ENCODE results near the gene ARCN1.
"Not testable (repeated sequence)": the region's sequence is repeated elsewhere in the genome, so short reads cannot be mapped to it uniquely, and the experiment has no call there.

ARCN1 gene

DNA sequence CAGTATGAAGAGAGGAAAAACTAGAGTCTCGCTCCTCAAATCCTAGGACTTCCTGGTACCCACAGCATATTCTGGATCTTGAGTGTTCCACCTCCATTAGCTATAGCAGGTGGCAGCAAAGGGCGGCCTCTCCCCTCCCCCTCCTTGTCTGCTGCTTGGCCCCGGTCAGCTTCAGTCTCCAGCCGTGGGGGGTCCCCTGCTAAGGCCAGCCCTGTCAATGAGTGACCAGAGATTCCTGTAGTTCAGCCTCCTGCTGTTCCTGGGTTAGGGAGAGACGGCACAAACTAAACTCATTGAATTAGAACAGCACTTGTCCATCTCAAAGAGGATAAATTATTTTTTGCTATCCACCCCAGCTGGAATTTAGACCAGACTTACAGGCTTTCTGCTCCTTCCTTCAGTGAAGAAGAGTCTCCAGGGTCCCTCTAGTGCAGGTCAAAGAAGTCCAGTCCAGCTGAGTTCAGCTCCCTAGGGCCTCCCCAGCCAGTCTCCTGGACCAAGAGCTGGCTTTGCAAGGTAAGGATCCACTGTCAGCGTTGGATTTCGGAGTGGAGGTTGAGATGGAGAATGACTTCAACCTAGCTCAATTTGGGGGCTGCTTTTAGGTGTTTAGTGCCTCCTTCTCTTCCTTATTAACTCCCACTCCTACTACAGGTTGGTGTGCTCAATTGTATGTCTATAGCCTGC, 34.1 kb downstream of the ARCN1 start:
- FAIRE-seq: no peak

DNA sequence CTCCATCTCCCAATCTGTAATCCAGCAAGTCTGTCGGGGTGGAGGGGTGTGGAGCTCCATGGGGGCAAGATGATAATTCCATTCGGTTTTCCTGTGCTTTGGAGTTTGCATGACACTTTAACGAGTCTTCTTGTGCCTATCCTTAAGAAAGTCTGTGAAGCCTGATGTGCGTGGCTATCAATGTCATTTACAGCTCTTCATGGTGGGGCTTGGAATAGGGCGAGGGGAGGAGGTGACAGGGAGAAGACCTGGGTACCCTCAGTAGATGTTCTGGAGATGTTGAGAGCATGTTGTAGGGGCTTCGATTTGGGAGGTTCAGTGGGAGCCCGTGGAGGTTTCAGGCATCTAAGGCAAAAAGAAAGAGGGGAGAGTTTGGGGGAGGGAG, 34.6 kb downstream of the ARCN1 start:
- no peak for FAIRE-seq

DNA sequence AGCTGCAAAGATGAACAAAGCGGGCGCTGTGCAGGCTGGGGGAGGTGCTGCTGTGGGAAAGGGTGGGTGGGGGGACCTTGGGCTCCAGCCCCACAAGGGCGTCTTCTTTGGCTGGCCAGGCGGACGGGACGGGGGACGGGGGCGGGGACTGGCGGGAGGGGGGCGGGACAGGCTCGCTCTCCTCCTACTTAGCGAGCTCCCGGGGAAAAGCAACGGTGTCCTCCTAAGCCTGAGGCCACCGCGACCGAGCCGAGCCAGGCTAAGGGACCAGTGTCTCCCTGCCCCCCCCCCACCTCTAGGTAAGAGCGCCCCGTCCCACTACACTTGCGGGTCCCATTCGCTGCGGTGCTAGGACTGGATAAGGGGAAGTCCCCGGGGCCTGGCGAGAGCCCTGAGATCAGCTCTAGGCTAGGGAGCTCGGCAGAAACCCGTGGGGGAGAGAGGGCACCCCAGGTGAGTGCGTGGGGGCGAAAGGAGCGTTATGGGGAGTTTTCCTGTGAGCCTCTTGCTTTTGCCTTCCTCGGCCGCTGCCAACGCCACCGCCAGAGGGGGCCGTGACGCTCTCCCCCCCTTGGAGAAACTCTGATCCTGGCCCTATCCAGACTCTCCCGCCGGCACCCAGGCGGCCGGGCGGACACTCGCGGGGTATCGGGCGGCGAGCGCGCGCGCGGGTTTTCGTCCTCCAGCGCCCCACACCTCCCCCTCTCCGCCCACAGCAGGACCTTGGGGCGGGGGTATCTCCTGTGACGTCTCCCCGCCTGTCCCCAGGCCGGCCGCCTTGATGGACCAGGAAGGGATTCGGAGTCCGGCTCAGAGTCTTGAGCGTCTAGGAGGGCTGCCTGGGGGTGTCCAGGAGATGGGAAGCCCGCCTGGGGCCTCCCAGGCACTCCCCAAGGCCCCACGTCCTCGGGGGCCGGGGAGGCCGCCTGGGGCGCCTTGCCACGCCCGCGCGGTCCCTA, 35.5 kb downstream of the ARCN1 start, which contains the start of gene PHLDB1:
Gene PHLDB1, plus strand, starts transcription at position 215 of the 959 bp plus-strand sequence. CDS start 6,222 bp downstream, outside the sequence.
- no peak for FAIRE-seq

DNA sequence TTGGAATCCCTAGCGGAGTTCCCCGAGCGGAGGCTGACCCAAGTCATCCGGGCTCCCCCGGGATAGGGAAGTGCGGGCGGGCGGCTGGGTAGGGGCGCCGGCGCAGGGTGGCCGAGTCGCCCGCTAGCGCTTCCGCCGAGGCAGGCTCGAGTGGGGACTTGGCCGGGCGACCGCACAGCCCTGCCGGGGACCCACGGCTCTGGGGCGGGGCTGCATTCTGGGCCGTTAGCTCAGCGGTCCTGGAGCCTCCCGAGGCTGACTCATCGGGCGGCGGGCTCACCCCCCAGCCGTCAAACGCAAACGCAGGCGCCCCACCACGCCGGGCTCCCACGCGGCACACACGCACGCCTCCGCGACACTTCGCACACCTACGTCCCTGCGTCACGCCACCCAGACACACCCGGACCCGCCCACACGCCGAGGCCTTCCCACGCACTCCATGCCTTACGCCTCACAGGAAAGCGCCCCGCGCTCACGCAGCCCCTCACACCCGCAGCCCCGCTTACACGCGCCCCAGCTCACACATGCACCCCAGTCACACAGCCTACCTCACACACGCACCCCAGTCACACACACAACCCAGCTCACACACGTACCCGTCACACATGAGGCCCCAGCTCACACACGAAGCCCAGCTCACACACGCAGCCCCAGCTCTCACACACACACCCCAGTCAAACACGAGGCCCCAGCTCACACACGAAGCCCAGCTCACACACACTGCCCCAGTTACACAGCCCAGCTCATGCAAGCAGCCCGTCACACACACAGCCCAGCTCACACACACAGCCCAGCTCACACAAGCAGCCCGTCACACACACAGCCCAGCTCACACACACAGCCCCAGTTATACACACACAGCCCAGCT, 36.4 kb downstream of the ARCN1 start:
- FAIRE-seq: no peak

DNA sequence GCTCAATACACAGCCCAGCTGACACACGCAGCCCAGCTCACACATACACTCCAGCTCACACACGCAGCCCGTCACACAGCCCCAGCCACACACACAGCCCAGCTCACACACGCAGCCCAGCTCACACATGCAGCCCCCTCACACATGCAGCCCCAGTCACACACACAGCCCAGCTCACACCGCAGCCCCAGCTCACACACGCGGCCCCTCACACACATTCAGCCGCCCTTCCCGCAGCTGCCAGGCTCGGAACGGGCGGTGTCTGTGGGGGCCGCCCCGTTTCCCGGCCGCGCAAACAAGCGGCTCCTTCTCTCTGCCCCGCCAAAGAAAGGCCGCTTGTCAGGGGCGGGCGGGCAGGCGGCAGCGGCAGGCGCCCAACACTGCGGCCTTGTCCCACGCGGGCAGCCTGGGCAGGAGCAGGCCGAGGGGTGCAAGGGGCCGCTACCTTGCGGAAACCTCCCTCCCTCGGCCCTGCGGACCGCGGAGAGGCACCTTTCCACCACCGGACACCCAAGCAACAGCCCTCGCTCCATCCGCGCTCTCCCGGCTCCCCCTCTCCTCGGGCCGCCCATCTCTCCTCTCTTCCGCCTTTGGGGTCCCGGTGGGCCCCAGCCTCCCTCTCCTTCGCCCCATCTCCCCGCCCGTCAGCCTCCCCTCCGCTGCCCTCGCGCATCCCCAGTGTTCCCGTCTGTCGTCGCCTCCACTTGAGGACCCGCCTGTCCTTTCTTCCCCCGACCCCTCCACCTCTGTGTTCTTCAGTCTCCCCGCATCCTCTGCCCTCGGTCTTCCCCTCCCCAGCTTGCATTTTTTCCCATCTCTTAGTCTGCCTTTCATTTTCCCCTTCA, 37.4 kb downstream of the ARCN1 start:
- no peak for FAIRE-seq

DNA sequence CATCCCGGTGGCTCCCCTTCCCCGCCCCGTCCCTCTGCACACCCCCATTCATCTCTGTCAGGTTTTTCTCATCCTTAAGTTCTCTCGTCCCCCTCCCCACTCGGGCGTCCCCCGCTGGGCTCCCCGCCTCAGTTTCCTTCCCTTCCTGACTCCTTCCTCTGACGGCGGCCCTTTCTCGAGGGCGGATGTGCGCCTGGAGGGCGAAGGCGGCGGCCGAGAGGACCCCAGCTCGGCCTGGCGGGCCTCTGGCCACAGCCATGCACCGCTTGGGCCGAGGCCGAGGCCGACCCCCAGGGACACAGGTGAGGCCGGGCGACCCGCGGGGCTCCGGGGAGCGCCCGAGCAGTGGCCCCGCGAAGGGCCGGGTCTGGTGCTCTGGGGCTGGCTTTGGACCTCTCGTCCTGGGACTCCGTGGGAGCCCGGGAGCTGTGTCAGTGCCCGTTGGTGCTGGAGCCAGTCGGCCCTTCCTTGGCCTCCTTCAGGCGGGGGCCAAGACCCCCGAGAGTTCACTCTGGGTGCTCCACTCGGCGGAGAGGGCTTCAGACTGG, 38.1 kb downstream of the ARCN1 start:
- FAIRE-seq: no peak

DNA sequence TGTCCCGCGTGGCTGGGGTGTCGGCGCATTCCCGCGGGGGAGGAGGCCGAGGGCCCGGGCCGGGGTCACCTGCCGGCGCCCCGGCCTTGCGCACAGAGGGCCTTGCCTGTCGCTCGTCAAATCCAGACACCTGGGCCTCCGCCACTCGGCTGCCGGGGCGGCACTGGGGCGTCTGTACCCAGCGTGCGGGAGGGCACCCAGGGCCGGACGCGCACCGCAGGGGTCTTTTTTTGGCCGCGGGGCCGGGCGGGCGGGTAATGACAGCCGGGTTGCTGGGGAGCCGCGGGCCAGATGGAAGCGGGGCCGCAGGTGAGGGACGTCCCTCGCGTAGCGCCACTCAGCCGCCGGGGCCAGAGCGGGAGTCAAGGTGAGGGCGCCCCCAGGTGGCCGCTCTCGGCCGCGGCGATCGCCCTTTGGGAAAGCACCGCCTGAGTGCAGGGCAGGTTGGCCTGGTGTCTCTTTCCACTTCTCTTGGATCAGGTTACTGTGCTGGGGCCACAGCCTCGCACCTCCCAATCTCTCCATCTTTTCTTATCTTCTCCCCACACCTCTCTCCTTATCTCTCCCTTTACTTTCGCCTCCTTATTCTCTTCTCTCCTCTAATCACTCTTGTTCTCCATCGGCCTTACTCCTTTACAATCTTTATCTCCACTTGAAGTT, 38.7 kb downstream of the ARCN1 start:
- no peak for FAIRE-seq

DNA sequence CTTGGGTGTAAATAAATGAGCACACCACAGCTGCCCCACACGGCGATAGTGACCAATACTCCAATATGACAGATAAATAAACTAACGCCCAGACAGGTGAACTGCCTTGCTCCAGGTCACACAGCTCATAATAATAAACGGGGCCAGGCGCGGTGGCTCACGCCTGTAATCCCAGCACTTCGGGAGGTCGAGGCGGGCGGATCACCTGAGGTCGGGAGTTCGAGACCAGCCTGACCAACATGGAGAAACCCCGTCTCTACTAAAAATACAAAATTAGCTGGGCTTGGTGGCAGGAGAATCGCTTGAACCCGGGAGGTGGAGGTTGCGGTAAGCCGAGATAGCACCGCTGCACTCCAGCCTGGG, 39.2 kb downstream of the ARCN1 start:
- FAIRE-seq: not testable (repeated sequence)

DNA sequence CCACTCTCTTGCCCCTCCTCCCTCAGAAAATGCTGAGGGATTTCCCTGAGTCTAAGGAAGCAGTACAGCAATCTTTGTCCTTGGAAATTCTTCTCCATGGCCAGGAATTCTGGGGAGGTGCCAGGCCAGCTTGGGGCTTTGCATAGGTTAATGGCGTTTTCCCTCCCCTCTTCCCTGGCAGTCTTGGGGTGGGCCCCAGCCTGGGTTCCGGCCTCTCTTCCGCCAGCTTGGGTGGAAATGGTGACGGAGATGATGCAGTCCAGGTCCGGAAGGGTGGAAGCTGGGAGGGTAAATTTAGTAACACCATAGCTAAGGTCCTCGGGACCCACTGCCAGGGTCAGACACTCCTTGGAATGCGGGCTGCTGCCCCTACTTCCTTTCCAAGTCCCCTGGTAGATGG, 40.2 kb downstream of the ARCN1 start:
- FAIRE-seq: no peak

DNA sequence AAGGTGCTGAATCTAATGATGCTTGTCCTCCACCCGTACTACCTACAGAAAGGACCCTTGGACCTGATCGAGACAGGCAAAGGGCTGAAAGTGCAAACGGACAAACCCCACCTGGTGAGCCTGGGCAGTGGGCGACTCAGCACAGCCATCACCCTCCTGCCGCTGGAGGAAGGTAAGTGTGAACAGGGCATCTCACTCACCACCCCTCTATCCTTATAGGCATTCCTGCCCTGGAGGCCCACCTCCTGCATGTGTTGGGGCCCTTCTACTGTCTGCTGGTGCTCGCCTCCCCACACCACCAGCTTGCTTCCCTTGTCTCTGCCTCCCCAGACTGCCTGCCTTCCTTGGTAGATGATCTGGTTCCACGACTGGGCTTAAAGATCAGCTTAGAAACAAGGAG, 42.3 kb downstream of the ARCN1 start:
- FAIRE-seq: no peak

DNA sequence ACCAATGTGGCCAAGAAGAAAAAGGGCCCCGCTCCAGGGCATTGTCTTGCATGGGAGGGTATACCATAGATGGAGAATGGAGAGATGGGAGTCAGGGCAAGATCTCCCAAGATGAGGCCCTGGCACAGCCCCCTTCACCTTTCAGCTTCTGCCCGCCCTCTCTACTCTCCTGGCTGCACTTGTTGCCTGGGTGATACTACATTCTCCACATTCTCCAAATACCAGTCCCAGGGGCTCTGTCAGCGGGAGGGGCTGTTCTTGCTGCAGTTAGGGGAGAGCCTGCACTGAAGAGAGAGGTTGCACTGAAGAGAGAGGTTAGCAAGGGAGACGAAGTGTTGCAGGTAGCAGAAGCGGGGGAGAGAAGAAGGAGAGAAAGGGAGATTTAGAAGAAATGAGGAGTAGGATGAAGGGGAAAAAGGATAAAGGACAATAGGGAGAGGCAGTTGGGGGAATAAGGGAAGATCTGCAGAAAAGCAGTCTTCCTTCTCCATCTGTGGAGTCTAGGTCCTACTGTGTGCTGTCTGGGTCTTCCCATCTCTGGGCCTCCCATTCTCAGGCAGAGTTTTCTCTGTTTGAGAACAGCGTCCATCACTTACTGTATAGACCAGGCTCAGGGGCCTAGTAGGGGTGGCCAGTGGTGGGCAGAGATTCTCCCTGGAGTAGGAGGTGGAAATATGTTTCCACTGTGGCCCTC, 43.2 kb downstream of the ARCN1 start:
- no peak for FAIRE-seq

DNA sequence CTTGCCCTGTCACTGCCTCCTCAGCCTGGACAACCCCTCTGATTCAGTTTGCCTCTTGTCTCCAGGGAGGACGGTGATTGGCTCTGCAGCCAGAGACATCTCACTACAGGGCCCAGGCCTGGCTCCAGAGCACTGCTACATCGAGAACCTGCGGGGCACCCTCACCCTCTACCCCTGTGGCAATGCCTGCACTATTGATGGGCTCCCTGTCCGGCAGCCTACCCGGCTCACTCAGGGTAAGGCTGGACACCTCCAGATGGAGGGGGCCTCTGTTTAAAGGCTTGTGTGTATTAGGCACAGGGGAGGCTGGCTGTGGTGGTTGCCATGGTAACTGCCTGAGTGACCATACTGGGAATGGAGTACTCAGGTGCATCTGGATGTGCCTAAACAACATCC, 43.8 kb downstream of the ARCN1 start:
- no peak for FAIRE-seq

DNA sequence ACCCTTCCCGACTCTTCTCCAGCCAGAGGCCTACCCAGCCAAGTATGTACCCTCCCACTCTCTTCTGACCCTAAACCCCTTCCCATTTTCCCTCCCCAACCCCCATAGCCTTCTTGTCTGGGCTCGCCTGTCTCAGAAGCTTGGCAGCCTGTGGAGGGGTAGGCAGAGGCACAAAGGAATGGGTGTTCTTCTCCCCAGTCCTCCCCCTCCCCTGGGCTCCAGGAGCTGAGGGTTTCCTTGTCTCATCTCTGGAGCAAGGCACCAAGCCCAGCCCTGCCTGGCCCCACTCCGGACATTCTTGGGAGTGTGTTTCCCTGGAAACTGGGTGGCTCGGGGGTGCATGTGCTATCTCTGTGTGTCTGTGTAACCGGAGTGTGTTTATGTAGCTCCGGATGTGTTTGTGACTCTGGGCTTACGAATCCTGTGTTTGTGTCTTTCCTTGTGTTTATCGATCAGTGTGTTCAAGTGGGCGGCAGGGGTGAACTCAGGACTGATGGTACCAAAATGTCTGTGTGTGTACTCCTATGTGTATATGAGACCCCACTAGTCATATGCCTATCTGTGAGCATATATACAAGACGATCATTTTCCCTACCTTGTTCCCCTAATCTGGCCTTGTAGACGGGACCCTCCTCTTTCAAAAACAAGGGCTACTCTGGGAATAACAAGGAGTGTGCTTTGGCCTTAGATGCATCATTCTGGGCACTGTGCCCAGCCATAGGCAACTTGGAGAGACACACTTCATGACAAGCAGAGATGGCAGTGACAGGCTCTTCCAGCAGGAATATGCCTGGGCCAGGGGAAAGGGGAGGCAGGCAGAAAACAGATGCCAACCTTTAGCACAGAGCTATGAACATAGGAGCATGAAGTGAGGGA, 46.1 kb downstream of the ARCN1 start:
- no peak for FAIRE-seq

DNA sequence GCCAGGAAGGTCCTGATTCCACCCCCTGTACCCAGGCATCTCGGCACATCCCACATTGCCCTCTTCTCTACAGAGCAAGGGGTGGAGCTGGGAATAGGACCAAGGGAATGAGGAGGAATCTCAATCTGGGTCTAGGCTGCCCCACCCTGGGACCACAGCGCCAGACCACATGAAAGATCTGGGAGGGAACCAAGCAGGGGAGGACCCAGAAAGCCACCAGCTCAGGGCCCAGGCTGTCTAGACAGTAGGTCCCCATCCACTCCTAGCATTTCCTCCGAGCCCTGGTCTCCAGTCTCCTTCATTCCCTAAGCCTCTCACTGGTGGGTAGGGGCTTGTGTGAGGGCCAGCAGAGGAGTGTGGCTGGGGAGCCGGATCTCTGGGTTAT, 46.8 kb downstream of the ARCN1 start:
- FAIRE-seq: no peak

DNA sequence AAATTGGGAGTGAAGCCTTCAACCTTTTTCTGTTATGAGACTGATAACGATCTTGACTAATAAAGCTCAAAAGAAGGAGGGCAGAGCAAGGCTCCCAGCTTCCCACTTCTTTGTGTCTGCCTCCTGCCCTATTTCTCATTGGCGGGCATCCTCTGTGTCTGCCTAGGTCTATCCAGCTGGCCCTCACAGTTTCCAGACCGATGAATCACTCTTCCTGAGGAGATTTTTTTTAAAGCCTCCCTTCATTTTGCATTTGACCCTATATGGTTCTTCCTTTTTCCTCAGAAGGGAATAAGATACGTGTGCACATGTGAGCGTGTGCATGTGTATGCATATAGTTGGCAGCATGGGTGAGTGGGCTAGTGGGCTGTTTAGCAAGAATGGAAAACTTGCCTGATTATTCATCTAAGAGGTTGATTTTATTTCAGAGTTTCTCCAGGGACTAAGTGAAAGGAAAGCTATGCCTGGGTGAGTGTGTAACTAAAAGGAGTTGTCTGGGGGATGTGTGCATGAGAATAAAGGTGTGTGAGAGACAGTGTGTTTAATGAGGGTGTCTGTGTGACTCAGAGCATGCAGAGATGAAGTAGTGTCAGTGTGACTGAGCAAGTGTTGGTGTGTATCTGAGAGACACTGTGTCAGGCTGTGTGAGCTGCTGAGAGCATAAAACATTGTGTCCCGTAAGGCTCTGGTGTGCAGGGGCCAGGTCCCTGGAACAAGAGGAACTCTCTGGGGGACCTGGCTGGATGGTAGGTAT, 47.4 kb downstream of the ARCN1 start:
- FAIRE-seq: no peak

DNA sequence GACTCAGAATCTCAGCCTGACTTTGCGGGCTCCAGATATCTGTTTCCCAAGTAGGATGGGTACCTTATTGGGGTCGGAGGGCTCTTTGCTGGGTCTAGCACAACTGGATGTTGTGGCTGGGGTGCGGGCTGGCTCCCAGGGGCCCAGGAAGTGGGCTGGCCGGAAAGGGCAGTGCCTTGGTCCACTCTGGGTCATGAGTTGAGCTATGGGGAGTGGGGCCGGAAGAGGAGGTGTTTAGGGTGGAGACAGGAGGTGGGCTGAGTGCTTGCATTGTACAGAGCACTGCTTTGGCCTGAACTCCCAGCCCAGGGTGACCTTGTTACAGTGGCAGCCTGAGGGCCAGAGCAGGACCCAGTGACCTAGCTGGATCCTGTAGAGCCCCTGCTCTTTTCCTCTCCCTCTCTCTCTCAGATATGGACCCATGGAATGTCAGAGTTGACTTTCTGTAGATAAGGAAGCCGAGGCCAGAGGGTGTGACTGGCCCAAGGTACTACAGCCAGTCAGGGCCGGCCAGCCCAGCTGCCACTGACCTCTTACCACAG, 48.4 kb downstream of the ARCN1 start:
- no peak for FAIRE-seq

DNA sequence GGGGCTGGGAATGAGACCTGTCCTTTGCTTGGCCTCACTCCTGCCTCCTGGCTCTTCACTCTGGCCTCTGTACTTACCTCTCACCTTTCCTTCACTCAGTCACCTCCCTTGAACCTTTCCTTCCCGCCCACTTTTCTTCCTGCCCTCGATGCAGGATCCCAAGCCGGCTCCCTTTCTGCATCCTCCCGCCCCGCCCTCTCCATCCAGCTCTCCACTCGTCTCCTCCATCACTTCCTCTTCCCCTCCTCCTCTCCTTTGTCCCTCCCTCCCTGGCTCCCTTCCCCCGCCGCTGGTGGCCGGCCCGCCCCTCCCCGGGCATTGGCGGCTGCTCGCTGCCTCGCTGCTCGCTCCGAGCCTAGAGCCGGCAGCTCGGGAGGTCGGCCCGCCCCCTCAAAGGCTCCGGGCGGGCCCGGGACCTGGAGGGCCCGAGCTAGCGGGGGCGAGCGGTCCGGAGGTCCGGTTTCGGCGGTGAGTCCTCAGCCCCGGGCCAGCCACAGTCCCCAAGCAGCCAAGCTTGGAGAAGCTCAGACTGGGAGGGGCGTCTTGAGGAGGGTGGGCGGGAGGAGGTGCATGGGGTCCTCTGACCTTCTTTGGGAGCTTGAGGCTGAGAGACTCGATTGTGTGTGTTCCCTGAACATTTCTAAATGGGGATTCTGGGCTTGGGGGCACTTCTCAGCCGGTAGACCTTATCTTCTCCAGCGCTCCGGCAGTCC, 49.0 kb downstream of the ARCN1 start:
- no peak for FAIRE-seq

Data from colon (tissue), 2 donors.